Pancreas (tissue), 10 donors: Measurements from ENCODE around the gene HIVEP2. TPM values are rescaled to one million over a fixed set of nuclear protein-coding genes. Genes with fewer than 3 reads are reported as not detected.

Source experiments
- ATAC-seq, 4 donors: fragments of 200-7000 bp; cut with Tn5 transposase; one replicate each; pipeline versions ENCODE4 v1.8.0 to v1.9.1; 2020; ENCODE audit warnings: mild to moderate bottlenecking in 4 of 4, moderate library complexity in 4 of 4
- DNase-seq, 6 donors: peaks; one replicate each; pipeline ENCODE4 v3.0.0-alpha.2; 2020
- FAIRE-seq: peaks from 2 replicates; lab custom pipeline; 2012; peaks lifted over from hg19 to GRCh38; lab: Jason Lieb, UNC
- H3K27ac ChIP-seq, 4 donors: fragments of 200-600 bp; sonication (generic); 1 replicate in 3 of 4; 2 replicates in 1 of 4; pipeline versions ENCODE4 v1.5.0 to v1.8.0; 2020
- H3K27me3 ChIP-seq, 4 donors: fragments of 200-600 bp; one replicate each; pipeline ENCODE4 v1.8.0; 2021
- H3K36me3 ChIP-seq, 3 donors: fragments of 200-600 bp; sonication (generic) in 1 of 3; one replicate each; pipeline versions ENCODE4 v1.5.0 to v1.8.0; 2020 to 2021
- H3K4me1 ChIP-seq, 3 donors: fragments of 200-600 bp; one replicate each; pipeline ENCODE4 v1.8.0; 2021
- H3K4me3 ChIP-seq, 4 donors: fragments of 200-600 bp; sonication (generic) in 2 of 4; one replicate each; pipeline versions ENCODE4 v1.5.0 to v1.8.0; 2020 to 2021
- H3K9me3 ChIP-seq, 4 donors: fragments of 200-600 bp; one replicate each; pipeline ENCODE4 v1.8.0; 2021
- WGBS, 2 donors: extraction: QIAGEN DNeasy Blood & Tissue Kit; methylation state at CpG; one replicate each; pipeline ENCODE4 v1.1.7; 2013; 5-methylcytosine and 5-hydroxymethylcytosine counted together
- intact Hi-C, 3 donors: fragments of 100-400 bp; cut with DNase I; formaldehyde crosslinking; loops; one replicate each; pipeline versions ENCODE4 v1.11.1 to v1.14.2; 2022
- polyA plus RNA-seq, 2 donors: library from polyadenylated mRNA; stranded (reverse); fragments of 200-250 nt; gene quantifications; one replicate each; pipeline ENCODE4 v1.2.3, GENCODE V29; 2013
- total RNA-seq, 6 donors: library from RNA; stranded (reverse); fragmentation: NEBNext Ultra II Directional in 4 of 6; extraction: Animal tissue kit (Norgen Biotek cat#: 25700) in 4 of 6; gene quantifications; one replicate each; pipeline versions ENCODE4 v1.2.1 to v1.2.4, GENCODE V29; 2021 to 2023
- TF ChIP-seq, protein P1 (sequence below), 4 donors: fragments of 200-600 bp; sonication (generic) in 3 of 4; IDR thresholded peaks; one replicate each; pipeline versions ENCODE4 v1.5.0 to v1.8.0; 2021; ENCODE audit warnings: antibody characterized with exemption in 4 of 4
- donor health status: healthy with polysubstance abuse.
- donor health status: DM: no; HTN: no; CAD: no; lungs with moderate emphysema.
- donor health status: DM: no; HTN: no; CAD: no.
- donor health status: control.
- donor health status: control.
- donor health status: Bipolar disorder and iron deficiency.
- donor health status: DM: yes; HTN: yes; CAD: no.
- donor health status: DM: no; HTN: no; CAD: no.
- donor health status: DM: no; HTN: no; CAD: no.
- donor health status: DM: yes; HTN: yes; CAD: no.

Gene HIVEP2
- total and polyA plus RNA-seq, 8 donors, result 3.8 to 14.0 (median 8.6) TPM

GRCh38 chr6:142892254-142893021 lies 52.5 kb downstream of the HIVEP2 start:
- peaks cover 0 to 10% (median 9%) of the 10 kb centered on the region in 3 donors for H3K4me1 ChIP-seq
- no peak for DNase-seq
- H3K4me3 ChIP-seq, result no peak overlapping the region
- no peaks in the 10 kb centered on the region for H3K9me3 ChIP-seq
- no peaks in the 10 kb centered on the region for H3K27me3 ChIP-seq
- 80 to 84% methylated on average over 10 of the region's 10 CpGs for WGBS, 2 donors
- no peaks in the 10 kb centered on the region for H3K36me3 ChIP-seq
- H3K27ac ChIP-seq, result no peak overlapping the region
- ATAC-seq, result no peak
- TF ChIP-seq, protein P1, sequence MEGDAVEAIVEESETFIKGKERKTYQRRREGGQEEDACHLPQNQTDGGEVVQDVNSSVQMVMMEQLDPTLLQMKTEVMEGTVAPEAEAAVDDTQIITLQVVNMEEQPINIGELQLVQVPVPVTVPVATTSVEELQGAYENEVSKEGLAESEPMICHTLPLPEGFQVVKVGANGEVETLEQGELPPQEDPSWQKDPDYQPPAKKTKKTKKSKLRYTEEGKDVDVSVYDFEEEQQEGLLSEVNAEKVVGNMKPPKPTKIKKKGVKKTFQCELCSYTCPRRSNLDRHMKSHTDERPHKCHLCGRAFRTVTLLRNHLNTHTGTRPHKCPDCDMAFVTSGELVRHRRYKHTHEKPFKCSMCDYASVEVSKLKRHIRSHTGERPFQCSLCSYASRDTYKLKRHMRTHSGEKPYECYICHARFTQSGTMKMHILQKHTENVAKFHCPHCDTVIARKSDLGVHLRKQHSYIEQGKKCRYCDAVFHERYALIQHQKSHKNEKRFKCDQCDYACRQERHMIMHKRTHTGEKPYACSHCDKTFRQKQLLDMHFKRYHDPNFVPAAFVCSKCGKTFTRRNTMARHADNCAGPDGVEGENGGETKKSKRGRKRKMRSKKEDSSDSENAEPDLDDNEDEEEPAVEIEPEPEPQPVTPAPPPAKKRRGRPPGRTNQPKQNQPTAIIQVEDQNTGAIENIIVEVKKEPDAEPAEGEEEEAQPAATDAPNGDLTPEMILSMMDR (IDR thresholded peaks at IDR 0.05), result no peak
- intact Hi-C loops, result no loop called here
- FAIRE-seq, result no peak

- Histone ChIP-seq H3K27ac (no peak overlapping the region), H3K4me3 (no peak overlapping the region), H3K4me1 (peaks cover 4 to 19% (median 17%) of the 10 kb centered on the region in 3 donors), H3K36me3 (no peaks in the 10 kb centered on the region), H3K9me3 (no peaks in the 10 kb centered on the region), H3K27me3 (no peaks in the 10 kb centered on the region)
- 88 to 90% methylated on average over 5 of the region's 5 CpGs for WGBS, 2 donors
- TF ChIP-seq, protein P1 (IDR thresholded peaks at IDR 0.05), result no peak
- ATAC-seq, result no peak
- DNase-seq, result no peak
- intact Hi-C loops, result no loop called here
- no peak for FAIRE-seq
Observed at GRCh38 chr6:142891454-142891853, 53.5 kb downstream of the HIVEP2 start.

DNA sequence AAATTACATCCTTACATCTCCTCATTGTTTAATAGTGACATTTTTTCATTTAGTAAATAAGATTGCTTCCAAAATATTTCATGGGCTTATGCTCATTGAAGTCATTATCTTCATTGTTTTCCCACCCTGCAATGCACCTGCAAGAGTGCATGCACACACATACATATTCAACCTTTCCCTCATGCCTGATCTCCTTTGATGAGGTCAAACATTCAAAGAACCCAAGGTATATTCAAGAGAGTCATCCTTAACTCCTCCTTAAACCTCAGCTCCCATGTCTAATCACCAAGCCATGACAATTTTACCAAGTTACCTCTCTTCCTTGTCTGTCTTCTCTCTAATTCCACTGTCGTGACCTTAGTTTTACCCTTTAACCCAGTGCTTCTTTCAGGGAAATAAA lies 56.5 kb downstream of the HIVEP2 start:
- Histone ChIP-seq H3K4me1 (peaks cover 20 to 44% (median 36%) of the 10 kb centered on the region in 3 donors), H3K9me3 (no peaks in the 10 kb centered on the region), H3K36me3 (no peaks in the 10 kb centered on the region), H3K27me3 (no peaks in the 10 kb centered on the region), H3K4me3 (no peak overlapping the region), H3K27ac (no peak overlapping the region)
- DNase-seq (no peak), ATAC-seq (no peak), FAIRE-seq (no peak)
- WGBS, 2 donors, result 93 to 100% methylated on average over 1 of the region's 1 CpG
- intact Hi-C loops, result no loop called here
- TF ChIP-seq, protein P1 (IDR thresholded peaks at IDR 0.05), result no peak

DNA sequence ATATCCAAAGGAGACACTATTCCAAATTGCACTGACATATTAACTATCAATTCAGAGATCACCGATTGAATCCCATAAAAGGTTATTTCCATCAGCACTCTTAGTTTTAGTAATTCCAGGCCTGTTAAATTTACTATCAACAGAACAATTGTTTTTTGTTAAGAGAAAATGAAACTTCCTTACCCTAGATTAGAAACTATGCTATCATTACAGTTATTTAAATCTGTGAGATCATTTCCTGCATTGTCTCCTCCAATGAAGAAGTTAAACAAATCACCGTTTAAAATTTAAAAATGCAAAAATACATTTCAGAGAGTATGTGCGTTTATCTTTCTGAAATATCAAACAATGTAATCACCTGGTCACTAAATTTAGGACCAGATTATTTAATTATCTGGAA lies 57.5 kb downstream of the HIVEP2 start:
- Histone ChIP-seq H3K4me3 (no peak overlapping the region), H3K27ac (peak overlapping the region in 1 of 4 donors; percentile 63), H3K36me3 (no peaks in the 10 kb centered on the region), H3K9me3 (no peaks in the 10 kb centered on the region), H3K27me3 (no peaks in the 10 kb centered on the region), H3K4me1 (peaks cover 20 to 39% (median 27%) of the 10 kb centered on the region in 3 donors)
- no peak for FAIRE-seq
- TF ChIP-seq, protein P1 (IDR thresholded peaks at IDR 0.05), result no peak
- 74 to 76% methylated on average over 3 of the region's 3 CpGs for WGBS, 2 donors
- intact Hi-C loops, result no loop called here
- no peak for ATAC-seq
- no peak for DNase-seq
